K562 (cell line): ENCODE measurements around the gene ASXL2.

Source experiments
- BHLHE40 ChIP-seq: IDR thresholded peaks from 2 replicates; pipeline ENCODE4 v1.6.1; 2011; ENCODE audit warnings: low read length, improper control_type of control experiment
- CTCF ChIP-seq, 3 experiments: IDR thresholded peaks in 2 of 3; conservative IDR thresholded peaks in 1 of 3; 2 replicates each; pipeline ENCODE4 v1.5.1; 2011 to 2012; ENCODE audit warnings: low read length in 3 of 3, mild to moderate bottlenecking in 3 of 3, control low read depth in 2 of 3, improper control_type of control experiment in 1 of 3, inconsistent platforms in 1 of 3, low read depth in 1 of 3, mixed read lengths in 1 of 3, moderate library complexity in 1 of 3; ENCODE audit not compliant: insufficient read depth in 2 of 3
- HNRNPL ChIP-seq: fragments of 200-400 bp; formaldehyde crosslinking; IDR thresholded peaks from 2 replicates; pipeline ENCODE4 v1.6.1; 2017; ENCODE audit warnings: low read depth, mild to moderate bottlenecking, low read length
- MTA1 ChIP-seq: fragments of 450-650 bp; IDR thresholded peaks from 2 replicates; pipeline ENCODE4 v1.6.1; 2017; ENCODE audit warnings: borderline replicate concordance
- POLR2AphosphoS5 ChIP-seq: IDR thresholded peaks from 2 replicates; pipeline ENCODE4 v1.6.1; 2011; ENCODE audit warnings: mild to moderate bottlenecking, low read depth, low read length, moderate library complexity; ENCODE audit not compliant: control insufficient read depth, insufficient read depth
- RFX5 ChIP-seq: IDR thresholded peaks from 2 replicates; pipeline ENCODE4 v1.6.1; 2011; ENCODE audit warnings: low read depth, mild to moderate bottlenecking, improper control_type of control experiment, low read length
- SIRT6 ChIP-seq: IDR thresholded peaks from one replicate; pipeline ENCODE4 v1.6.1; 2012; ENCODE audit warnings: low read depth, mild to moderate bottlenecking, control low read depth, inconsistent platforms, low read length, moderate library complexity
- ZNF707 ChIP-seq: fragments of 250-450 bp; sonication (Bioruptor Pico); conservative IDR thresholded peaks from 2 replicates; pipeline ENCODE4 v1.8.0; 2022; ENCODE audit warnings: inconsistent platforms, mild to moderate bottlenecking, moderate library complexity
- TF ChIP-seq, protein P1 (sequence below): sonication (generic); formaldehyde crosslinking; IDR thresholded peaks from 2 replicates; pipeline ENCODE4 v1.8.0; 2022; ENCODE audit warnings: mild to moderate bottlenecking, low read depth, missing genetic modification reagents

DNA sequence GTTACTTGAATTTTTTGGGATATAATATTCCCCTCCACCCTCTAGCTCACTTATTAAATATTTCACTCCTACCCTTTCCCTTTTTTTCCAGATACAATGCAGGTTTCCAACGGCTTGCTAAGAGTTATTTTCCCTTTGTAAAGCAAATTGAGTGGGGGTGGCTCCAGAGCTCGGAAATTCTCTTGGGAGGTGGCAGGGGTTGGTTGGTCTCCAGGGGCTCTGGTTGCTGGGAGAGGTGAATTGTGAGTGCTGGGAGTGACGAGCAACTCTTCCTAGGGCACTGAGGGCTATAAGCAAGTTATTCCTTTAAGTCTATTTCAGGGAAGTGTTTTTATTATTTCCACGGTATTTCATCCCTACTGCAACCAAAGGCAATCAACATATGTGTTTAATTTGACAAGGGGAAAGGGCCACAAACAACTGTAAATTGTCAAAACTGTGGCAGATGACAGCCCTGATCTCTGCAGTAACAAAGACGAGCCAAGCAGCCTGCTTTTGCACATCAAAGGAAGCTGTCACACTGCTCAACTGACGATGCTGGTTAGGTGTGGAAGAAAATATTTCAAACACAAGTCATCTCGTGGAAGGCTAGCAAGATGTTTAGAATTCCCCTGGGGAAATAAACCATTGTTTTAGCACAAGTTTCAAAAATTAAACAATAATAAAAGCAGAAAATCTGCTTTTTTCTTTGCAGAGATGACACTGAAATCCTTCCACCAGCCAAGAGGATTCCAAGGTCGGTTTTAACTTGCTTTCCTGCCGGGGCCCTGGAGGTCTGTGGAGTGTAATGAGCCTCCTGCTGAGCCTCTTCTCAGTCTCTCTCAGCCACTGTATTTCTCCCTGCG lies 34.8 kb upstream of the ASXL2 start:
- no peak for TF ChIP-seq MTA1
- no peak for TF ChIP-seq RFX5
- no peak for TF ChIP-seq BHLHE40
- TF ChIP-seq HNRNPL = no peak
- no peak for TF ChIP-seq POLR2AphosphoS5
- TF ChIP-seq CTCF (IDR thresholded peaks at IDR 0.05 in 2 of 3, conservative IDR thresholded peaks at IDR 0.05 in 1 of 3; ENCODE audit: insufficient read depth in 2 of 3, low read depth in 1 of 3, low read length in 3 of 3) = no peak
- TF ChIP-seq, protein P1, sequence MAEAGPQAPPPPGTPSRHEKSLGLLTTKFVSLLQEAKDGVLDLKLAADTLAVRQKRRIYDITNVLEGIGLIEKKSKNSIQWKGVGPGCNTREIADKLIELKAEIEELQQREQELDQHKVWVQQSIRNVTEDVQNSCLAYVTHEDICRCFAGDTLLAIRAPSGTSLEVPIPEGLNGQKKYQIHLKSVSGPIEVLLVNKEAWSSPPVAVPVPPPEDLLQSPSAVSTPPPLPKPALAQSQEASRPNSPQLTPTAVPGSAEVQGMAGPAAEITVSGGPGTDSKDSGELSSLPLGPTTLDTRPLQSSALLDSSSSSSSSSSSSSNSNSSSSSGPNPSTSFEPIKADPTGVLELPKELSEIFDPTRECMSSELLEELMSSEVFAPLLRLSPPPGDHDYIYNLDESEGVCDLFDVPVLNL (CRISPR knock-in tag) = no peak
- no peak for TF ChIP-seq SIRT6
- TF ChIP-seq ZNF707 (CRISPR knock-in tag) = no peak
